ENCODE measurements around the gene TRAP1. TPM values are rescaled to one million over a fixed set of nuclear protein-coding genes. Genes with fewer than 3 reads are reported as not detected.

The TRAP1 gene
- total RNA-seq, 1 donor from 2014 or later, result 94.3 TPM

- H3K27me3 ChIP-seq (ENCODE audit: control insufficient read depth, insufficient read depth, low read length), result no peaks in the 10 kb centered on the region
- no peak overlapping the region for H3K4me3 ChIP-seq (ENCODE audit: low read depth, low read length)
- peaks cover 7% of the 10 kb centered on the region for H3K36me3 ChIP-seq (ENCODE audit: control insufficient read depth, insufficient read depth, low read length)
- no peak for TF ChIP-seq CTCF (IDR thresholded peaks at IDR 0.05; ENCODE audit: insufficient read depth, low read length, poor library complexity, severe bottlenecking)
- no peak for DNase-seq (ENCODE audit: low read depth)
Measured at GRCh38 chr16:3740186-3740585, 22.9 kb upstream of the TRAP1 start.

GRCh38 chr16:3739636-3740035 is 22.3 kb upstream of the TRAP1 start:
- Histone ChIP-seq H3K4me3 (ENCODE audit: low read depth, low read length) (no peak overlapping the region), H3K36me3 (ENCODE audit: control insufficient read depth, insufficient read depth, low read length) (peaks cover 6% of the 10 kb centered on the region)

GRCh38 chr16:3738541-3738940 is 21.2 kb upstream of the TRAP1 start:
- Histone ChIP-seq H3K27me3 (ENCODE audit: control insufficient read depth, insufficient read depth, low read length) (no peaks in the 10 kb centered on the region), H3K36me3 (ENCODE audit: control insufficient read depth, insufficient read depth, low read length) (peaks cover 8% of the 10 kb centered on the region), H3K4me3 (ENCODE audit: low read depth, low read length) (no peak overlapping the region)
- DNase-seq (ENCODE audit: low read depth), result no peak
- no peak for TF ChIP-seq CTCF (IDR thresholded peaks at IDR 0.05; ENCODE audit: insufficient read depth, low read length, poor library complexity, severe bottlenecking)

More at GRCh38 chr16:3739636-3740035, 22.3 kb upstream of the TRAP1 start:
- no peaks in the 10 kb centered on the region for H3K27me3 ChIP-seq (ENCODE audit: control insufficient read depth, insufficient read depth, low read length)
- no peak for DNase-seq (ENCODE audit: low read depth)
- no peak for TF ChIP-seq CTCF (IDR thresholded peaks at IDR 0.05; ENCODE audit: insufficient read depth, low read length, poor library complexity, severe bottlenecking)

- TF ChIP-seq CTCF (IDR thresholded peaks at IDR 0.05; ENCODE audit: insufficient read depth, low read length, poor library complexity, severe bottlenecking), result no peak
Measured at GRCh38 chr16:3738128-3738527, 20.8 kb upstream of the TRAP1 start.

GRCh38 chr16:3737181-3737580 is 19.9 kb upstream of the TRAP1 start:
- Histone ChIP-seq H3K36me3 (ENCODE audit: control insufficient read depth, insufficient read depth, low read length) (peaks cover 8% of the 10 kb centered on the region), H3K27me3 (ENCODE audit: control insufficient read depth, insufficient read depth, low read length) (no peaks in the 10 kb centered on the region), H3K4me3 (ENCODE audit: low read depth, low read length) (no peak overlapping the region)
- DNase-seq (ENCODE audit: low read depth), result no peak
- no peak for TF ChIP-seq CTCF (IDR thresholded peaks at IDR 0.05; ENCODE audit: insufficient read depth, low read length, poor library complexity, severe bottlenecking)

More at GRCh38 chr16:3738128-3738527, 20.8 kb upstream of the TRAP1 start:
- Histone ChIP-seq H3K4me3 (ENCODE audit: low read depth, low read length) (no peak overlapping the region), H3K27me3 (ENCODE audit: control insufficient read depth, insufficient read depth, low read length) (no peaks in the 10 kb centered on the region), H3K36me3 (ENCODE audit: control insufficient read depth, insufficient read depth, low read length) (peaks cover 8% of the 10 kb centered on the region)
- DNase-seq (ENCODE audit: low read depth), result no peak

- Histone ChIP-seq H3K4me3 (ENCODE audit: low read depth, low read length) (no peak overlapping the region), H3K36me3 (ENCODE audit: control insufficient read depth, insufficient read depth, low read length) (peaks cover 8% of the 10 kb centered on the region), H3K27me3 (ENCODE audit: control insufficient read depth, insufficient read depth, low read length) (no peaks in the 10 kb centered on the region)
- DNase-seq (ENCODE audit: low read depth), result no peak
- TF ChIP-seq CTCF (IDR thresholded peaks at IDR 0.05; ENCODE audit: insufficient read depth, low read length, poor library complexity, severe bottlenecking), result no peak
Measured at GRCh38 chr16:3736116-3736515, 18.8 kb upstream of the TRAP1 start.

All from kidney epithelial cell (primary cell).